ENCODE measurements around the gene KMT5B.

- TF ChIP-seq, protein P1, sequence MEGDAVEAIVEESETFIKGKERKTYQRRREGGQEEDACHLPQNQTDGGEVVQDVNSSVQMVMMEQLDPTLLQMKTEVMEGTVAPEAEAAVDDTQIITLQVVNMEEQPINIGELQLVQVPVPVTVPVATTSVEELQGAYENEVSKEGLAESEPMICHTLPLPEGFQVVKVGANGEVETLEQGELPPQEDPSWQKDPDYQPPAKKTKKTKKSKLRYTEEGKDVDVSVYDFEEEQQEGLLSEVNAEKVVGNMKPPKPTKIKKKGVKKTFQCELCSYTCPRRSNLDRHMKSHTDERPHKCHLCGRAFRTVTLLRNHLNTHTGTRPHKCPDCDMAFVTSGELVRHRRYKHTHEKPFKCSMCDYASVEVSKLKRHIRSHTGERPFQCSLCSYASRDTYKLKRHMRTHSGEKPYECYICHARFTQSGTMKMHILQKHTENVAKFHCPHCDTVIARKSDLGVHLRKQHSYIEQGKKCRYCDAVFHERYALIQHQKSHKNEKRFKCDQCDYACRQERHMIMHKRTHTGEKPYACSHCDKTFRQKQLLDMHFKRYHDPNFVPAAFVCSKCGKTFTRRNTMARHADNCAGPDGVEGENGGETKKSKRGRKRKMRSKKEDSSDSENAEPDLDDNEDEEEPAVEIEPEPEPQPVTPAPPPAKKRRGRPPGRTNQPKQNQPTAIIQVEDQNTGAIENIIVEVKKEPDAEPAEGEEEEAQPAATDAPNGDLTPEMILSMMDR (IDR thresholded peaks at IDR 0.05): peak in 1 of 2 donors; percentile 5
- TF ChIP-seq EP300 (IDR thresholded peaks at IDR 0.05): no peak
Observed at GRCh38 chr11:68213555-68214172, 568 bp upstream of the KMT5B start.
